HCT116 (cell line): Measurements from ENCODE around the gene FRS2. TPM values are rescaled to one million over a fixed set of nuclear protein-coding genes. Genes with fewer than 3 reads are reported as not detected.

Experiments
- ATAC-seq: fragments of 200-7000 bp; cut with Tn5 transposase; 2 replicates; pipeline ENCODE4 v1.9.1; 2020; ENCODE audit warnings: mild to moderate bottlenecking, moderate library complexity
- BruUV-seq: library from RNA; stranded (reverse); fragments of 400-500 nt; replicated peaks from 2 replicates; lab custom pipeline; 2021; lab: Mats Ljungman, UMichigan
- CTCF ChIA-PET: fragments of 300-600 bp; sonication (Branson Sonifier 250); formaldehyde crosslinking; loops from one replicate; lab custom pipeline; 2021; ENCODE audit warnings: antibody characterized with exemption; lab: Charles Lee
- POLR2A ChIA-PET: fragments of 300-600, 350-600 bp; sonication (Branson Sonifier 250); formaldehyde crosslinking; loops from one replicate; lab custom pipeline; 2021; ENCODE audit warnings: antibody characterized with exemption; lab: Charles Lee
- RAD21 ChIA-PET, 2 experiments: fragments of 300-600 bp; sonication (Branson Sonifier 250); formaldehyde crosslinking; loops; one replicate each; lab custom pipeline; 2023; ENCODE audit warnings: low total read pairs in 2 of 2; ENCODE audit not compliant: uncharacterized antibody in 2 of 2, unreplicated experiment in 2 of 2, low non-redundant PET in 1 of 2; lab: Charles Lee
- DNase-seq: peaks from one replicate; pipeline ENCODE4 v3.0.0-alpha.2; 2010; ENCODE audit warnings: low read depth, low spot score
- H2AFZ ChIP-seq: fragments of 200-600 bp; shearing (Covaris generic), sonication (generic); 2 replicates; pipeline ENCODE4 v1.6.1; 2017; ENCODE audit warnings: low read depth, mixed run types, mixed read lengths, antibody characterized with exemption, low read length; ENCODE audit not compliant: poor library complexity, severe bottlenecking
- H3K27ac ChIP-seq: 2 replicates; pipeline ENCODE4 v1.5.1; 2012; ENCODE audit warnings: low read depth, low read length
- H3K27me3 ChIP-seq: fragments of 200-600 bp; sonication (generic); 2 replicates; pipeline ENCODE4 v1.6.1; 2016; ENCODE audit warnings: mixed run types, low read length, mixed read lengths; ENCODE audit not compliant: insufficient read depth
- H3K36me3 ChIP-seq, 2 experiments: fragments of 200-500 bp in 1 of 2; fragments of 200-600 bp in 1 of 2; sonication (Bioruptor generic) in 1 of 2; sonication (generic) in 1 of 2; 2 replicates each; pipeline versions ENCODE4 v1.5.1 to v1.6.1; 2014 to 2016; ENCODE audit warnings: low read length in 2 of 2, inconsistent platforms in 1 of 2, mixed read lengths in 1 of 2, mixed run types in 1 of 2; ENCODE audit not compliant: insufficient read depth in 2 of 2, control insufficient read depth in 1 of 2
- H3K4me1 ChIP-seq, 2 experiments: fragments of 200-600 bp in 1 of 2; sonication (generic) in 1 of 2; 2 replicates each; pipeline versions ENCODE4 v1.5.1 to v1.6.1; 2012 to 2017; ENCODE audit warnings: low read length in 2 of 2, inconsistent platforms in 1 of 2, mild to moderate bottlenecking in 1 of 2, mixed read lengths in 1 of 2, mixed run types in 1 of 2, moderate library complexity in 1 of 2; ENCODE audit not compliant: insufficient read depth in 2 of 2, control insufficient read depth in 1 of 2
- H3K4me2 ChIP-seq: fragments of 200-600 bp; sonication (generic); 2 replicates; pipeline ENCODE4 v1.6.1; 2017; ENCODE audit warnings: mixed run types, low read length, mixed read lengths
- H3K4me3 ChIP-seq, 2 experiments: fragments of 200-600 bp in 1 of 2; sonication (generic) in 1 of 2; replicated peaks in 1 of 2; 2 replicates each; pipeline ENCODE4 v1.5.1; 2011 to 2016; ENCODE audit warnings: low read length in 2 of 2, control low read depth in 1 of 2, low read depth in 1 of 2, mild to moderate bottlenecking in 1 of 2, mixed read lengths in 1 of 2, mixed run types in 1 of 2
- H3K79me2 ChIP-seq: fragments of 200-600 bp; sonication (generic); 2 replicates; pipeline ENCODE4 v1.6.1; 2017; ENCODE audit warnings: mild to moderate bottlenecking, mixed run types, low read length, moderate library complexity, mixed read lengths; ENCODE audit not compliant: insufficient read depth
- H3K9ac ChIP-seq: fragments of 200-600 bp; sonication (generic); 2 replicates; pipeline ENCODE4 v1.6.1; 2016; ENCODE audit warnings: low read length, mixed read lengths
- H3K9me2 ChIP-seq: fragments of 200-600 bp; sonication (generic), shearing (Covaris generic); 2 replicates; pipeline ENCODE4 v1.6.1; 2017; ENCODE audit warnings: mixed run types, mild to moderate bottlenecking, moderate library complexity; ENCODE audit not compliant: insufficient read depth
- H3K9me3 ChIP-seq, 2 experiments: fragments of 200-500 bp in 1 of 2; fragments of 200-600 bp in 1 of 2; sonication (Bioruptor generic) in 1 of 2; sonication (generic) in 1 of 2; 2 replicates each; pipeline ENCODE4 v1.6.1; 2014 to 2017; ENCODE audit warnings: low read length in 2 of 2, mixed read lengths in 2 of 2, inconsistent platforms in 1 of 2, low read depth in 1 of 2, mild to moderate bottlenecking in 1 of 2, mixed run types in 1 of 2, moderate library complexity in 1 of 2; ENCODE audit not compliant: control insufficient read depth in 1 of 2, insufficient read depth in 1 of 2
- H4K20me1 ChIP-seq: fragments of 200-600 bp; sonication (generic), shearing (Covaris generic); 2 replicates; pipeline ENCODE4 v1.6.1; 2017; ENCODE audit warnings: mixed run types, mild to moderate bottlenecking, moderate library complexity; ENCODE audit not compliant: insufficient read depth
- CBX3 ChIP-seq: IDR thresholded peaks from 2 replicates; pipeline ENCODE4 v1.6.1; 2012; ENCODE audit warnings: low read depth
- EGR1 ChIP-seq: IDR thresholded peaks from 2 replicates; pipeline ENCODE4 v1.6.1; 2012; ENCODE audit warnings: low read depth
- EZH2 ChIP-seq: fragments of 200-600 bp; sonication (generic); IDR thresholded peaks from 2 replicates; pipeline ENCODE4 v1.6.1; 2017; ENCODE audit warnings: antibody characterized with exemption, mixed run types
- JUND ChIP-seq: IDR thresholded peaks from 2 replicates; pipeline ENCODE4 v1.6.1; 2012
- RAD21 ChIP-seq: IDR thresholded peaks from 2 replicates; pipeline ENCODE4 v1.6.1; 2012; ENCODE audit warnings: low read depth, mild to moderate bottlenecking
- SIN3A ChIP-seq: IDR thresholded peaks from 2 replicates; pipeline ENCODE4 v1.6.1; 2012; ENCODE audit warnings: low read depth
- ZNF274 ChIP-seq: fragments of 200-500 bp; sonication (Bioruptor generic); IDR thresholded peaks from 2 replicates; pipeline ENCODE4 v1.6.1; 2014; ENCODE audit warnings: mild to moderate bottlenecking, low read depth, low read length, inconsistent platforms
- intact Hi-C: fragments of 100-400 bp; cut with micrococcal nuclease; formaldehyde crosslinking; loops from 2 replicates; pipeline ENCODE4 v1.10.0; 2022
- total RNA-seq: library from RNA; stranded (reverse); gene quantifications from one replicate; pipeline ENCODE4 v1.2.1, GENCODE V29; 2021; ENCODE audit not compliant: unreplicated experiment
- TF ChIP-seq, protein P1 (sequence below): IDR thresholded peaks from 2 replicates; pipeline ENCODE4 v1.6.1; 2011; ENCODE audit warnings: mild to moderate bottlenecking, low read length, moderate library complexity; ENCODE audit not compliant: insufficient replicate concordance; ENCODE audit errors: extremely low read depth
- TF ChIP-seq, protein P2 (sequence below), 3 experiments: fragments of 200-600 bp in 1 of 3; sonication (generic) in 1 of 3; IDR thresholded peaks in 2 of 3; conservative IDR thresholded peaks in 1 of 3; 2 replicates each; pipeline ENCODE4 v1.5.1; 2012 to 2017; ENCODE audit warnings: low read depth in 2 of 3, low read length in 2 of 3, antibody characterized with exemption in 1 of 3, borderline replicate concordance in 1 of 3, control low read depth in 1 of 3, mild to moderate bottlenecking in 1 of 3, mixed read lengths in 1 of 3, mixed run types in 1 of 3, moderate library complexity in 1 of 3; ENCODE audit not compliant: insufficient read depth in 1 of 3
- TF ChIP-seq, protein P3 (sequence below): IDR thresholded peaks from 2 replicates; pipeline ENCODE4 v1.6.1; 2012
- TF ChIP-seq, protein P4 (sequence below): IDR thresholded peaks from 2 replicates; pipeline ENCODE4 v1.6.1; 2012; ENCODE audit warnings: low read depth

FRS2 gene
- total RNA-seq, 1 experiment from 2014 or later, result 14.7 TPM

DNA sequence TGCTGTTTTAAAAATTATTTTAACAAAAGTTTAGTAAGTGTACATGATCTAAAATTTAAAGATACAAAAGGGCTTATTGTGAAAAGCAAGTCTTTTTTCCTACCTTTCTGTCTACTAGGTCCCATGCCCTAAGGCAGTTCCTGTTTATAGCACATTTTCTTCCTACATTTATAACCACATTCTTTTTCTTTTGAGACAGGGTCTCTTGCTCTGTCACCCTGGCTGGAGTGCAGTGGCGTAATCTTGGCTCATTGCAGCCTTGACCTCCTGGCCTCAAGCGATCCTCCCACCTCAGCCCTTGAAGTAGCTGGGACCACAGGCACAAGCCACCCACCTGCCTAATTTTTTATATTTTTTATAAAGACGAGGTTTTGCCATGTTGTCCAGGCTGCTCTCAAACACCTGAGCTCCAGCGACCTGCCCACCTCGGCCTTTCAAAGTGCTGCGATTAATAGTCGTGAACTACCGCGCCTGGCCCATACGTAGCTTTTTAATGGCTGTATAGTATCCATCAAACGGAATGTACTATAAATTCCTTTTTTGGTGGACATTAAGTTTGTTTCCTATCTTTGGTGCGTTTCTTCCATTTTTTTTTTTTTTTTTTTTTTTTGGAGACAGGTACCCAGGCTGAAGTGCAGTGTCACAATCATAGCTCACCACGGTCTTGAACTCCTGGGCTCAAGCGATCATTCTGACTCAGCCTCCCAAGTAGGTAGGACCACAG lies 20.9 kb downstream of the FRS2 start:
- no peak overlapping the region for H3K9ac ChIP-seq
- H3K79me2 ChIP-seq, result peaks cover 93% of the 10 kb centered on the region
- no peak overlapping the region for H2AFZ ChIP-seq
- no peak overlapping the region for H3K4me3 ChIP-seq
- H3K27ac ChIP-seq, result no peak overlapping the region
- no peaks in the 10 kb centered on the region for H3K27me3 ChIP-seq
- peaks cover 4% of the 10 kb centered on the region; the same call in 1 of the 2 replicates for H4K20me1 ChIP-seq
- no TSS peak for BruUV-seq
- no peak overlapping the region for H3K4me2 ChIP-seq
- peaks cover 0 to 4% of the 10 kb centered on the region in 2 experiments; a peak in 1 of 4 replicates for H3K9me3 ChIP-seq
- TF ChIP-seq ZNF274 (no peak), CBX3 (no peak), EZH2 (no peak), JUND (no peak), EGR1 (no peak), RAD21 (no peak), SIN3A (no peak)
- TF ChIP-seq, protein P1, sequence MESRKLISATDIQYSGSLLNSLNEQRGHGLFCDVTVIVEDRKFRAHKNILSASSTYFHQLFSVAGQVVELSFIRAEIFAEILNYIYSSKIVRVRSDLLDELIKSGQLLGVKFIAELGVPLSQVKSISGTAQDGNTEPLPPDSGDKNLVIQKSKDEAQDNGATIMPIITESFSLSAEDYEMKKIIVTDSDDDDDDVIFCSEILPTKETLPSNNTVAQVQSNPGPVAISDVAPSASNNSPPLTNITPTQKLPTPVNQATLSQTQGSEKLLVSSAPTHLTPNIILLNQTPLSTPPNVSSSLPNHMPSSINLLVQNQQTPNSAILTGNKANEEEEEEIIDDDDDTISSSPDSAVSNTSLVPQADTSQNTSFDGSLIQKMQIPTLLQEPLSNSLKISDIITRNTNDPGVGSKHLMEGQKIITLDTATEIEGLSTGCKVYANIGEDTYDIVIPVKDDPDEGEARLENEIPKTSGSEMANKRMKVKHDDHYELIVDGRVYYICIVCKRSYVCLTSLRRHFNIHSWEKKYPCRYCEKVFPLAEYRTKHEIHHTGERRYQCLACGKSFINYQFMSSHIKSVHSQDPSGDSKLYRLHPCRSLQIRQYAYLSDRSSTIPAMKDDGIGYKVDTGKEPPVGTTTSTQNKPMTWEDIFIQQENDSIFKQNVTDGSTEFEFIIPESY, result no peak
- TF ChIP-seq, protein P2, sequence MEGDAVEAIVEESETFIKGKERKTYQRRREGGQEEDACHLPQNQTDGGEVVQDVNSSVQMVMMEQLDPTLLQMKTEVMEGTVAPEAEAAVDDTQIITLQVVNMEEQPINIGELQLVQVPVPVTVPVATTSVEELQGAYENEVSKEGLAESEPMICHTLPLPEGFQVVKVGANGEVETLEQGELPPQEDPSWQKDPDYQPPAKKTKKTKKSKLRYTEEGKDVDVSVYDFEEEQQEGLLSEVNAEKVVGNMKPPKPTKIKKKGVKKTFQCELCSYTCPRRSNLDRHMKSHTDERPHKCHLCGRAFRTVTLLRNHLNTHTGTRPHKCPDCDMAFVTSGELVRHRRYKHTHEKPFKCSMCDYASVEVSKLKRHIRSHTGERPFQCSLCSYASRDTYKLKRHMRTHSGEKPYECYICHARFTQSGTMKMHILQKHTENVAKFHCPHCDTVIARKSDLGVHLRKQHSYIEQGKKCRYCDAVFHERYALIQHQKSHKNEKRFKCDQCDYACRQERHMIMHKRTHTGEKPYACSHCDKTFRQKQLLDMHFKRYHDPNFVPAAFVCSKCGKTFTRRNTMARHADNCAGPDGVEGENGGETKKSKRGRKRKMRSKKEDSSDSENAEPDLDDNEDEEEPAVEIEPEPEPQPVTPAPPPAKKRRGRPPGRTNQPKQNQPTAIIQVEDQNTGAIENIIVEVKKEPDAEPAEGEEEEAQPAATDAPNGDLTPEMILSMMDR (IDR thresholded peaks at IDR 0.05 in 2 of 3, conservative IDR thresholded peaks at IDR 0.05 in 1 of 3; ENCODE audit: borderline replicate concordance in 1 of 3, insufficient read depth in 1 of 3, low read depth in 2 of 3, low read length in 2 of 3), result no peak
- TF ChIP-seq, protein P3, sequence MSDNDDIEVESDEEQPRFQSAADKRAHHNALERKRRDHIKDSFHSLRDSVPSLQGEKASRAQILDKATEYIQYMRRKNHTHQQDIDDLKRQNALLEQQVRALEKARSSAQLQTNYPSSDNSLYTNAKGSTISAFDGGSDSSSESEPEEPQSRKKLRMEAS, result no peak
- TF ChIP-seq, protein P4, sequence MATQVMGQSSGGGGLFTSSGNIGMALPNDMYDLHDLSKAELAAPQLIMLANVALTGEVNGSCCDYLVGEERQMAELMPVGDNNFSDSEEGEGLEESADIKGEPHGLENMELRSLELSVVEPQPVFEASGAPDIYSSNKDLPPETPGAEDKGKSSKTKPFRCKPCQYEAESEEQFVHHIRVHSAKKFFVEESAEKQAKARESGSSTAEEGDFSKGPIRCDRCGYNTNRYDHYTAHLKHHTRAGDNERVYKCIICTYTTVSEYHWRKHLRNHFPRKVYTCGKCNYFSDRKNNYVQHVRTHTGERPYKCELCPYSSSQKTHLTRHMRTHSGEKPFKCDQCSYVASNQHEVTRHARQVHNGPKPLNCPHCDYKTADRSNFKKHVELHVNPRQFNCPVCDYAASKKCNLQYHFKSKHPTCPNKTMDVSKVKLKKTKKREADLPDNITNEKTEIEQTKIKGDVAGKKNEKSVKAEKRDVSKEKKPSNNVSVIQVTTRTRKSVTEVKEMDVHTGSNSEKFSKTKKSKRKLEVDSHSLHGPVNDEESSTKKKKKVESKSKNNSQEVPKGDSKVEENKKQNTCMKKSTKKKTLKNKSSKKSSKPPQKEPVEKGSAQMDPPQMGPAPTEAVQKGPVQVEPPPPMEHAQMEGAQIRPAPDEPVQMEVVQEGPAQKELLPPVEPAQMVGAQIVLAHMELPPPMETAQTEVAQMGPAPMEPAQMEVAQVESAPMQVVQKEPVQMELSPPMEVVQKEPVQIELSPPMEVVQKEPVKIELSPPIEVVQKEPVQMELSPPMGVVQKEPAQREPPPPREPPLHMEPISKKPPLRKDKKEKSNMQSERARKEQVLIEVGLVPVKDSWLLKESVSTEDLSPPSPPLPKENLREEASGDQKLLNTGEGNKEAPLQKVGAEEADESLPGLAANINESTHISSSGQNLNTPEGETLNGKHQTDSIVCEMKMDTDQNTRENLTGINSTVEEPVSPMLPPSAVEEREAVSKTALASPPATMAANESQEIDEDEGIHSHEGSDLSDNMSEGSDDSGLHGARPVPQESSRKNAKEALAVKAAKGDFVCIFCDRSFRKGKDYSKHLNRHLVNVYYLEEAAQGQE, result no peak
- no peaks in the 10 kb centered on the region for H3K4me1 ChIP-seq
- ChIA-PET RAD21 (no interaction called here), CTCF (no interaction called here), POLR2A (no interaction called here)
- intact Hi-C loops, result no loop called here
- H3K9me2 ChIP-seq, result no peaks in the 10 kb centered on the region
- DNase-seq, result no peak
- peaks cover 0 to 12% of the 10 kb centered on the region in 2 experiments; a peak in 1 of 4 replicates for H3K36me3 ChIP-seq
- ATAC-seq, result no peak
